Measurements from ENCODE around the gene RERE.
"Not testable (repeated sequence)": the region's sequence is repeated elsewhere in the genome, so short reads cannot be mapped to it uniquely, and the experiment has no call there.

Gene RERE

GRCh38 chr1:8598783-8599182 is 218.7 kb downstream of the RERE start:
- no peak for DNase-seq

DNA sequence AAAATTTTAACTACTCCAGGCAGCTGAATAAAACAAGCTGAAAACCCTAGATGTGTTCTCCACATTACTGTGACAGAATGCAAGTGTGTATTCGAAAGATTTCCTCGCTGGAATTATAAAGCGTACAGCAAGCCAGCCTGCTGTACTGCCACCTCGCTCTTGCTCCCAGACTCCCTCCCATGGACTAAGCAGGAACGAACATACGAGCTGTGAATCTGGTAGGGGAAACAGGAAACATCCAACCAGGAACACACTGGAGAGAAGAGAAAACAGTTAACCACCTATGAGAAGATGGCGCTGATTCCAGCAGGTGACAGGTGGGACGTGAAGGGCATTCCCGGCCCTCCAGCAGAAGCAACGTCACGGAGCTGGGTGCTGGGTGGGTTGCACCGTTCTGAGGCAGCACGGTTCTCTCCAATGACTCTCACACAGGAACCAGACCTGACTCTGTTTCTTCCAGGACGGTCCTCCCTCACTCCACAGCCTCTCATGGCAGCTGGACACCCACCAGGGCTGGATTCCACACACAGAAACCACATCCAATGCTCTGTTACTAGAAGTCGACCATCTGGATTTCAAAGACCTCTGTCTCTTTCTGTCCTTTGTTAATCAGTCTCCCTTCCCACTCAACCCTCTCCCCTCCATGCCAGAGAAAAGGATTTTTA is 219.2 kb downstream of the RERE start:
- DNase-seq, result no peak

DNA sequence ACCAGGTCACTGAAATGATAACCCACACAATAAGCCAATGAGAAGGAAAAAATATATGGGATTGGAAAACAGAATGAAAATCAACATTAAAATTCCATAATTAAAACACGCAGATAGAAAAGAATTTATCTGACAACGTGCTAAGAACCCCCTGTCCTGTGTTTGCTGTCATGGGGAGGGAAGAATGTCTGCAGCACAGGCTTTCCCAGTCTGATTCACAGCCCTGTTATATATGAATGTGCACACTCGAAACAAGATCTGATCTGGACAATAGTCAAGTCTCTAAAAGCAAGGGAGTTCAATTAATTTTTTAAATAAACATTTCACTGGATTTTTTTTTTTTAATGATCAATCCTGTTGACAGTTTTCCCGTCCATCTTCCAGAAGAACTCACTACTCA is 220.0 kb downstream of the RERE start:
- DNase-seq, result no peak

GRCh38 chr1:8595941-8596340 is 221.5 kb downstream of the RERE start:
- no peak for DNase-seq

DNA sequence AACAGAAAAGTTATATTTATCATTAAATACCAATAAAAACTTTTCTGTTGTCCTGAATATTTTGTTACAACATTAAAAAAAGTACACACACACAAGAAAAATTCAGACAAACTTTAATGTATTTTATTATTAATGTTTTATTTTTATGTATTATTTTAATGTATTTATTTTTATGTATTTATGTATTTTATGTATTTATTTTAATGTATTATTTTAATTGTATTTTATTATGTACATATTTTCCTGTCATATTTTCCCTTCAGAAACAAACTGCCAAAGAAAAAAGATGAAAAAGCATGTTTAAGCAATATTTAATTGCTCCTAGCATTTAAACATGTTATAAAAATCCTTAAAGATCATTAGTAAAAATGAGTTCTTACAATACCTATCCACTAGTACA is 222.1 kb downstream of the RERE start:
- no peak for DNase-seq

DNA sequence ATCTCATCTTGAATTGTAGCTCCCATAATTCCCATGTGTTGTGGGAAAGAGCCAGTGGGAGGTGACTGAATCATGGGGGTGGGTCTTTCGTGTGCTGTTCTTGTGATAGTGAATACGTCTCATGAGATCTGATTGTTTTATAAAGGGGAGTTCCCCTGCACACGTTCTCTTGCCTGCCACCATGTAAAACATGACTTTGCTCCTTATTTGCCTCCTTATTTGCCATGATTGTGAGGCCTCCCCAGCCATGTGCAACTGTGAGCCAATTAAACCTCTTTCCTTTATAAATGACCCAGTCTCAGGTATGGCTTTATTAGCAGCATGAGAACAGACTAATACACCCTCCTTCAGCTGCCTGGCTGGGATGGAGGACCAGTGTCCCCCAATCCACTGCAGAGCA is 224.1 kb downstream of the RERE start:
- DNase-seq, result not testable (repeated sequence)

GRCh38 chr1:8591569-8591968 is 225.9 kb downstream of the RERE start:
- DNase-seq, result no peak

- DNase-seq, result no peak
These were observed 226.6 kb downstream of the RERE start for GRCh38 chr1:8590721-8591351.

DNA sequence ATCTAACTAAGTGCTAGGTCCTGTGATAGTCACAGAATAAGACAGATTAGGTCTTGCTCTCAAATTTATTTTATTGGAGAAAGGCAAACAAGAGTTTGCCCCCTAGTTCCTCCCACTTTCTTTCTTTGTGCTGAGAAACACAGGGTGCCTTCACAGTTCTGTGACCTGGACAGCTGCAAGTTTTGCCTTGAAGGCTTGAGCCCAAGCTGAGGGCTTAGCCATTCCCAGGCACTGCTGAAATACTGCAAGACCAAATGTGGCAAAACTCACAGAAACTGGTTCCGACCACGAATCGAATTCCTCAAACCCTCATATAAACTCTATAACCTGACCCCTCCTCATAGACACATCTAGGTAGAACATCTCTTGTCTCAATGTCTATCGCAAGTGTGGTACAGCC is 227.9 kb downstream of the RERE start:
- no peak for DNase-seq

DNA sequence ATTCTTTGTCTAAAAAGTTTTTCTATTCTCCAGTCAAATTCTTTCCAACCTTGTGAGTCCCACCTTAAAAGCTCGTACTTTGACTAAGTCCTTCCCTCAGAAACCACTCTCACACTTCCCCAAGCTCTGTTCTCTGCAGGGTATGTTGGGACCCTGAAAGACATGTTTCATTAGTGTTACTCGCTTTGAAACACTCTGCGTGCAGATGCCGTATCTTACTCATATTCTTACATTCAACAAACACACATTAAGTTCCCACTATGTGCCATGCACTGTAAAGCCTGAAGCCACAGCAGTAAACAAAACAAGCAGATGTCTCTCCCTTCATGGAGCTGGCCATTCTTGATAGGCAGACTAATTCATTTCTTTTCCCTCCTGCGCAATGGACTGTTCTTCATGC is 229.7 kb downstream of the RERE start:
- DNase-seq, result no peak

- no peak for DNase-seq
These were observed 231.0 kb downstream of the RERE start for GRCh38 chr1:8586438-8586837.

DNA sequence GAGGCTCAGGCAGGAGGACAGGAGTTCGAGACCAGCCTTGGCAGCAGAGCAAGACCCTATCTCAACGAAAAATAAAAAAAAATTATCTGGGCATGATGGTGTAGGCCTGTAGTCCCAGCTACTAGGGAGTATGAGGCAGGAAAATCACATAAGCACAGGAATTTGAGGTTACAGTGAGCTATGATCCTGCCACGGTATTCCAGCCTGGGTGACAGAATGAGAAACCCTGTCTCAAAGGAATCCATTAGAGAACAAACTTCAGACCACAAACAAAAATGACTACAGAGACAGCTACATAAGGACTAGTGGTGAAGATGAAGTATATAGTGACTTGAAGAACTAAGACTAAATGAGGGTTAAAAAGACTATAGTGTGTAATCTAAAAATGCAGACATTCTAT is 233.1 kb downstream of the RERE start:
- no peak for DNase-seq

DNA sequence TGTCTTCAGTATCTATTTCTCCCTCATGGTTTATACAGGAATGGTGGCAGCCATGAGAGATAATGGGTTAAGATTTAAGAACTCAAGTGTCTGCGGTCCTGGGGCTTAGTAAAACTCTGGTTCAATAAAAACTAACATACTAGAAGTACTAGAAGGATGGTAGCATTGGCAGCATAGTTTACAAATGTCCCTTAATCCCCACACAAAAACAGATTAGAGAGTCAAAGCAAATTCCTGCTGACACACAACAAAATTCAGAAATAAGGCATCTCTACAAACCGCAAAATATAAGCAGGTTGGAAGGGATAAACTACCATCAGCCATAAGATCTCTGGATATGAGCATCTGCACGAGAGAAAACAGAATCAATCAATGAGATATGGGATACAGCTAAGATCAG is 234.4 kb downstream of the RERE start:
- no peak for DNase-seq

DNA sequence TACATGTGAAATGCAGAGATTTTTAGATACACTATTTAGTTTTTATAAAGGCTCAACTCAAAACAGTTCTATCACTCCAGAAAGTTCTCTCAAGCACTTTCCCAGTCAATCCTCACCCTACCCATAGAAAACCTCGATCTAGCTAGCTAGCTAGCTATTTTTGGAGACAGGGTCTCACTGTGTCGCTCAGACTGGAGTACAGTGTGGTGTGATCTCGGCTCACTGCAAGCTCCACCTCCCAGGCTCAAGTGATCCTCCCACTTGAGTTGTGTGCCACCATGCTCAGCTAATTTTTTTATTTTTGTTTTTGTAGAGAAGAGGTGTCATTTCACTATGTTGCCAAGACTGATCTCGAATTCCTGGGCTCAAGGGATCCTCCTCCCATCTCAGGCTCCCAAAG is 236.9 kb downstream of the RERE start:
- DNase-seq, result no peak

GRCh38 chr1:8578936-8579335 is 238.5 kb downstream of the RERE start:
- no peak for DNase-seq

DNA sequence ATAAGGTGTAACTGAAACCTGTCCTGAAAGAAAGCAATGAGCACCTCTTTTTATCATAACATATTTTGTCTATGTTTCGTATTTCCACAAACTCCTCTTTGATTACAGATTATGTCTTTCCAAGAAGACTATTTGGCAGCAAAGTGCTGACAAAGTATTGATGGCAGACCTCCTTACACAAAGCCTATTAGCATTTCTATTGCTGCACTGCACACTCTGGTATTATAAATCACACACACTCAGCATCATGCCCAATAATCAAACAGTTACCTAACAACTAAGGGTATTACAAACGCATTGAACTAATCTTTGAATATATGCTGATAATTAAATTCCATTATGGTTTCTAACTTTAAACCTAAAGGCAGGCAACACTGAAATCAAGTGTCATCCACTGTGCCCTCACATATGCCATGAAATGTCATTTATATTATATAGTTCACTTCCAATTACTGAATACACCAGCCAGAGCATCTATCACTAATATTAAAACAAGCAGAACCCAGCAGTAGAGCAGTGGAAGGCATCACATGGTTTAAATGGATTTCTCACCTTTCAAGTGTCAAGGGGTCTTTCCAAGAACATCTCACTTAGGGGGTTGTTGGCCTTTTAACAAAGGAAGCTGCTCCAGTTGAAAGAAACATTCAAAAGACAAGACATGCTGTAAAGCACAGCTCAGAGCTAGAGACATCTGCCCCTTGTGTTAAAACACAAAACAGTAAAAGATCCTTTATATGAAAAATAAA is 239.1 kb downstream of the RERE start:
- DNase-seq, result no peak

DNA sequence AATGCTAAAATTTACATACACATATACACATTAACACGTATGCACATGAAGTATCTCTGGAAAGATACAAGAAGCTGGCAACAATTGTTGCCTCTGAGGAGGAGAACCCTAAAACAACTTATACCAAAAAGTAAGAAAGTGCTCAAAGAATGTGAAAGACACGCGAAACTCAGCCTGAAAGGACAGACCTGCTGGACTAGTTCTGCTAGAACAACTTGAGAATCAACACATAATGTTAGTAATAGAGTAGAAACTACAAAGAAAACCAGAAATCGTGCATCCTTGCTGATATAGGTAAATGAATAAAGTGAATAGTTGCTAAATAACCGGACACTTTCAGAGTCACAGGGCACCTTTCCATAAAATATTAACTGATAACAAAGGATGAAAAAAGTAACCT is 242.5 kb downstream of the RERE start:
- DNase-seq, result no peak

DNA sequence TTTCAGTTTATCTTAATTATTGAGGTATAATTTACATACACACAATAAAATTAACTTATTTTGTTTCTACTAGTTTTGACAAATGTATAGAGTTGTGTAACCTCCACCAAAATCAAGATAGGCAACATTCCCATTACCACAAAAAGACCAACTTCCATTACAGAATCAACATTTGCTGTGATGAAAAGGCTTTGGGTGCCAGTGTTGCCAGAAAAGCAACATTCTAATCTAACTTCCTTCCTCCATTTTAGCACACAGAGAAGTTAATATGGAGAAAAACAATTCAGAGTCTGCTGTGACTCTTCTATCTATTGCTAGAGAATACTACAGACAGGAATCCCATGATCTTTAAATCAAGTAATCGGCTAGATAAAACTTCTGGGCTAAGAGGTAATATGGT is 245.3 kb downstream of the RERE start:
- no peak for DNase-seq

DNA sequence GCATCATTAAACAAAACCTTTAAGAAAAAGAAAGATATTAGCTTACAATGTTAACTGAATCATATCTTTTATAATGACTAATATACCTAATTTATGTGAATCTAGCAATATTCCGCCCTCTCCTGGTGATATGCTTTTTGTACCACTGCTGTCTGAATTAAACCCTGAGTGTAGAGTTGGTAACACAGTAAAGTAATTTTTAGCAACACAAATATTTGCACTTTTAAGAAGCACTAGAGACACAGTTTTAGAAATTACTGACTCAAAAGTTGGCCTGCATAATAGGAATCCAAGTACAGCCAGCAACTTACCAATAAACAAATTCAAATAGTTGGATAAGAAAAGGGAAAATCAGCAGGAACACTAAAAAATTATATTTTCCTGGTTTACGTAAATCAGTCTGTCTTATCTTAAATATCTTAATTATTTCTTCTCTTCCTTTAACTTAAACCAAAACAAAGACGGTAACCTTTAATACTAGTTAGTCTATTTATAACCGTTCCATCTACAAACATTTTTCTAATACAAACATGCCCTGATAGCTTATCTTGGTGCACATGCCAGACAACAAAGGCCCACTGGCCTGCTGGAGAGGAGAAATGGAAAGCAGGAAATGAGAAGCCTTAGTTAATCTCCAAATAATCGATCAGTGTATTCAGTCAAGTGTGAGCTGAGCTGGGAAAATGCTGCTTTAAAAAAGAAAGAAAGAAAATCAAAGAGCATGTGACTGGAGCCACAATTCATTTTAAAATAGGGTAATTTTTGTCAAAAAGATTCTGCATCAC is 246.0 kb downstream of the RERE start:
- no peak for DNase-seq

DNA sequence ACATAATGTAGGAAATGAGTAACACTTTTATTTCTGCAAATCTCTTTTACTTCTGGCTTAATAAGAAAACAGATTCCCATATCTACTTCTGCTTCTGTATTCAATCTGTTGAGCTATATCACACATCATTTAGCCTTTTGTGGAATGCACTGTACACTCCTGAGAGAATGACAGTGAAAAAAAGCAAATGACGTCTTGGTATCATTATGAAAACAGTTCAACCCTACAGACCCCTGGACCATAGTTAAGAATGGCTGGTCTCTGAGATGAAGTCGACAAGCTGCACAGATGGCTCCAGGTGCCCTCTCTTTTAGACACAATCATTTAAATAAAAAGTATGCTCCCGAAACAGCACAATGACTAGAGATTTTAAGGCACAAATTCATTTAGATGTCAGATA is 247.0 kb downstream of the RERE start:
- DNase-seq, result no peak

DNA sequence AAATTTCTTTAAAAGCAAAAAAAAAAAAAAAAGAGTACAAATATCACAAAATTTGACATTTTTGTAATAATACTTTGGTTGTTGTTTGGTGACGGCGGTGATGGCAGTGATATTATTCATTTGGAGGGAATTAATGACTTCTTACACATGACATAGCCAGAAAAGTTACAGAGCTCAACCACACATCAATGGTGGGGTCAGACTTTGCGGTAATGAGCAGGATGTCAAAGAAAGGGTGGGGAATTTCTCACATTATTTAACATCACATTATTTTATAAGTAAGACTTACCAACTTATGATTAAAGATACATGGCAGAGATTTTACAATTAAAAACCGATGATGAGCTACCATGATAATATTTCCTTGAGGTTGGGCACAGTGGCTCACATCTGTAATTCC is 248.2 kb downstream of the RERE start:
- no peak for DNase-seq

DNA sequence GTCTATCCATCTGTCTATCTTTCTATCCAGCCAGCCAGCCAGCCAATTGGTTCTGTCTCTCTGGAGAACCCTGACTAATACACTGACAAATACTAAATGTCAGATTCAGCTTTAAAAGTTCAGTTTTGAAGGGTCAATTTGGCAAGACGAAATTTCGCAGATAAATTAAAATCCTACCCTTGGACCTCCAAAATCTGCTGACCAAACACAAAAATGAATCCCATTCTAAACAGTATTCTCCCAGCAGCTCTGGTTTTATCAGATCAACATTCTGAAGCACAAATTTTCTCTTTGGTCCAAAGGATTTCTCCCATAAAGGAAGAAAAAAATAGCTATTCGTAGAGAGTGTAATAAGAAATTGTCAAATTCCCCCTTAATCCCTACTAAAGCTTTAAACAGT is 248.6 kb downstream of the RERE start:
- no peak for DNase-seq

- no peak for DNase-seq
These were observed 250.3 kb downstream of the RERE start for GRCh38 chr1:8567146-8567545.

DNA sequence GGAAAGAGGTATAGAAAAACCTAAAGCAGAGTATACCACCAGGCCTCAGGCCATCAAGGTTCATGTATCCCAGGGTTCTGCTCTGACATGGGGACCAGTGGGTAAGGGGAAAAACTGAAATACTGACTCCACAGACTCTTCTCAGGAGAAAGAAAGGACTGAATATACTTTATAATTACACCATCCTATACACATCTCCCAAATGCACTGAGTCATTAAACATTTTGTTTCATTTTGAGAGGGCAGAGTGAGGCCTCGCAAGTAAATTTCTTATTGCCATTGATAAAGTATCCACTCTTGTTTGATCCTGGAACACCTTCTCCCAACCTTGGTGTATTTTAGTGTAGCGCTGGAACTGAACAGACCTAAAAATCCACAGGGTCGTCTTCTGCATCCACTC is 251.6 kb downstream of the RERE start:
- no peak for DNase-seq
